GM18909 (cell line): ENCODE measurements around the gene SDC1.

Experiments
- ATAC-seq: cut with Tn5 transposase; IDR thresholded peaks from one replicate; pipeline ENCODE4 v1.9.1; 2021; ENCODE audit warnings: mild to moderate bottlenecking; ENCODE audit not compliant: unreplicated experiment, poor library complexity

Gene SDC1

DNA sequence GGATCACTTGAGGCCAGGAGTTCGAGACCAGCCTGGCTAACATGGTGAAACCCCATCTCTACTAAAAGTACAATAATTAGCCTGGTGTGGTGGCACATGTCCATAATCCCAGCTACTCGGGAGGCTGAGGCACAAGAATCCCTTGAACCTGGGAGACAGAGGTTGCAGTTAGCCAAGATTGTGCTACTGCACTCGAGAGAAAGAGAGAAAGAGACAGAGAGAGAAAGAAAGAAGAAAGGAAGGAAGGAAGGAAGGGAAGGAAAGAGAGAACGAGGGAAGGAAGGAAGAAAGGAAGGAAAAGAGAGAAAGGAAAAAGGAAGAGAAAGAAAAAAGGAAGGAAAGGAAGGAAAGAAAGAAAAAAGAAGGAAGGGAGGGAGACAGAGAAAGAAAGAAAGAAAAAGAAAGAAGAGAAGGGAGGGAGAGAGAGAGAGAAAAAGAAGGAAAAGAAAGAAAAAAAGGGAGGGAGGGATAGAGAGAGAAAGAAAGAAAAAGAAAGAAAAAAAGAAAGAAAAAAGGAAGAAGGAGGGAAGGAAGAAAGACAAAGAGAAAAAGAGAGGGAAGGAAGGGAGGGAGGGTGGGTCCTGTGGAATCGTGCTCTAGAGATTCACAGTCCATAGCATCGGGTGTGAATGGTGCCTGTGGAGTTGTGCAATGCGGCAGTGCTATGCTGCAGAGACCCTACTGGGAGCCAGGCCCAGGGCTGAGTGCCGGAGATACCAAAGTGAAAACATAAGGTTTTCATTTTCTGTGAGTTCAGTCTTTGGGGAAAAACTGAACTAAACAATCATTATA lies 4.6 kb upstream of the SDC1 start:
- no peak for ATAC-seq

DNA sequence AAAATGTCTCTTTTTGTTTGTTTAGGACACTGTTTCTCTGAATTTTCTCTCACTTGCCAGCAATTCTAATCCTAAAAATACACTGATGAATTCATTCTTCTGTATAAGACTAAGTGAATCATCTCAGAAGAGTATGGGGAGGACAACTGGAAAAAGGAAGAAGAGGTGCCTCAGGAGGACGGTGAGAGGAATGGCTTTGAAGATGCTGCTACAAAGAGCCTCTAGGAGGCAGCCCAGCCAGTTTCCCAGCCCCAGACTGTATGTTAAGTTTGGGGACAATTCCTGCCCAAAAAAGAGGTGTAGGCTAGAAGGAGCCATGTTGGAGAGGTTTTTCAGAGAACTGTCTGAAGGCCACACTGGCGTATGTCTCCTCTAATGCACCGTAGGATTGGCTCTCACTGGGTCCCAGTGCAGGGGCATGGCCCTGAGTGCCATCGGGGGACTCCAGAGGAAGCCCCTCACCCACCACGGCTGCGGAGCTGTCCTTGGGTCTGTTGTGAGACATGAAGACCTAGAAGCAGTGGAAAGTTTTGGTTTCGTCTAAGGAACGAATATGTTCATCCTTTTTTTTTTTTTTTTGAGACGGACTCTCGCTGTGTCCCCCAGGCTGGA lies 3.1 kb upstream of the SDC1 start:
- ATAC-seq = no peak

DNA sequence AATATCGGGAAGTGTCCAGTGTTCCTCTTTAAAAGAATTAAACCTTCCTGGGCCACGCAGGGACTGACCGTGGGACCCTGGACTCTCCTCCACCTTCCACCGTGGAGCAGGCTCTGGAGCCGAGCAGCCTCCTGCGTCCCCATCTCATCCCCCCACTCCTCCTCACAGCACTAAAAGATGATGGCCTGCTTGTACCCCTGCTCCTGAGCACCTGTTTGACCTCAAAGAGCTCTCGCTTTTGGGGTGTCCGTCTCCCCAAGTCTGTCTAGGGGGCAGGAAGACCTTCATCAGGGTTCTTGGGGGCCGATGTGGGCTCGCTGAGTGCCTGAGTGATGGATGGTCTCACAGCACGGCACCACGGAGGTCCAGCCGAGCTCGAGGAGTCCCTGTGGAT lies 1.2 kb upstream of the SDC1 start:
- ATAC-seq = no peak

DNA sequence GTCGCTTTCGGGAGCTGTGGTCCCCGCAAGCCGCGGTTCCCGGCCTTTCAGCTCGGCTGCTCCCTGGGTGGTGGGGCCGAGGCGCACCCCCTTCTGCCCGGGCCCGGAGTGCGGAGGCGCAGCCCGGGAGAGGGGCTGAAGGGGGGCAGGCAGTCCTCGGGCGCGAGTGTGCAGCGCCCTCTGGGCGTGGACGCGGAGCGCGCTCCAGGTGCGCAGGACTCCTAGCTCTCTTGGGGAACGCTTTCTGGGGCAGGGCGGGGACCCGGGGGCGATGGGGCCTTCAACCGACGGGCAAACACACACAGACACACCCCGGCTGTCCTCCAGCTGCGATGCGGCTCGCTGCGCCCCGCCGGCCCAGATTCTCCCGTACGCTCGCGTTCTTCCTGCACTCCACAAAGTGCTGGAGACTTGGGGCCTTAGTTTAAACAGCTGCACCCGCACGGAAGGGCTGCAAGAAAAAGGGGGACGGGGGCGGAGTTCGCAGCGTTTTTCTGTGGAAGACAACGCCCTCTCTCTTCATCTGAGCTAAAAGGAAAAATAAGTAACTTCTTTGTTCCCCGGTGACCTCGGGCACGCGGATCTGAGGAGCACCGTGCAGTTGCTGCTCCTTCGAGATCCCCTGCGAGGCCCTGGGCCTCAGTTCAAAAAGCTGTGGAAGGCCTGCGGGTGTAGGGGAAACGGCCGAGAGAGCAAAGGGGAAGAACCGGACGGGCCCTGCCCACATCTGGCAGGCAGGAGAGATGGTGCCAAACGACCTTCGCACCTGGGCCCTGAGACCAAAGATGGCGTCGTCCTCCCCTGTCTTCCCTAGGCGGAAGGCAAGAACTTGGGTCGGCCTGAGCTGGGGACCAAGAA lies 593 bp upstream of the SDC1 start:
- peak; percentile 71 for ATAC-seq

DNA sequence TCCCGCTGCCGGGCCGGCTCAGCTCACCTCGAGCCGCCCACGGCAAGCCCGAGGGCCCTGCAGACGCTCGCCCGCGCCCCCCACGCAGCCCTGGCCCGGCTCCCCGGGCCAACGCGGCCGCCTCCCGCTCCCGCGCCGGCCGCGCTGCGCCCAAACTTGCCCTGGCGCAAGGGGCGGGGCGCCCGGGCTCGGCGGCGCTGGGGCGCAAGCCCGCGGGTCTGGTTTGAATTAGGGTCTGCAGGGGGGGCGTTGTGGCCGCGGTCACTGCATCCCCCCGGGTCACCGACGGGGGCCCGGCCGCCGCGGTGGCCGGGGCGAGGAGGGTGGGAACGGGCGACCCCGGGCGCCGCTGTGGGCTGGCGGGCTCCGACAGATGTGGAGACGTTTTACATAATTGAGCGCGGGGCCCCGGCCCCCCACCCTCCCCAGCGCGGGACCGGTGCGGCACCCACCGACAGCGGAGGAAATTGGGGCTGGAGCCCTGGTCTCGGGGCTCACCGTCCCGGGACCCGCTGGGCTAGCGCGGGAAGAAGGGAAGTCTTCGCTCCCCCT lies 690 bp downstream of the SDC1 start:
- ATAC-seq = no peak

DNA sequence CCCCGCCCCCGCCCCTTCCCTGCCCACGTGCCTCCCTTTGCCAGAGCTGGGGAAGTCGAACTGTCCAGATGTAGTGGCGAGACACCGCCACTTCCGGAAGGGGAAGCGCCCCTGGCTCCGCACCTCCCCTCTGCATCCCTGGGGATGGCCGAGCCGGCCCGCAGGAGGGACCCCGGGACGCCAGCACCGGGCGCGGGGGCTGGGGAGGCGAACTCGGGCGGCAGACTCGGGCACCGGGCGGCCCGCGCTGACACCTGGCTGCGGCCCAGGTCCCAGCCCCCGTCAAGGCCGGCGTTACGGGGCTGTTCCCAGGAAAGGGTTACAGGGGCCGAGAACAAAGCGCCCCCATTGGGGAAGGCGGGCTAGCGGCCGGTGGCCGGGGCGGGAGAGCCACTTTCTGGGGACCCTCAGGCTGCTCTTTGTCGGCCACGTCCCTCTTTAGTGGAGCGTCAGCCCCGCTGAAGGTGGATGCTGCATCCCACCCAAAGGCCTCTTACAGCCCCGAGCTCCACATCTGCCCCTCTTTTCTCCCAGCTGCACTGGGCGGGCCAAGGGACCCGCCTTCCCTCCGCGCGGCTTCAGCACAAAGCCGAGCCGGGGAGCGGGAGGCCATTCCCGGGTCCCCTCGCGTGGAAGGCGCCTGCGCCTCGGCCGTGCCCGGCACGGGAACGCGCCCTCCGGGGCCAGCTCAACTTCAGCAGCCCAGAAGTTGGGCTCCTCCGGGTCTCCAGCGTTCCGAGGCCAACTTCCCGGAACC lies 1.3 kb downstream of the SDC1 start:
- no peak for ATAC-seq

DNA sequence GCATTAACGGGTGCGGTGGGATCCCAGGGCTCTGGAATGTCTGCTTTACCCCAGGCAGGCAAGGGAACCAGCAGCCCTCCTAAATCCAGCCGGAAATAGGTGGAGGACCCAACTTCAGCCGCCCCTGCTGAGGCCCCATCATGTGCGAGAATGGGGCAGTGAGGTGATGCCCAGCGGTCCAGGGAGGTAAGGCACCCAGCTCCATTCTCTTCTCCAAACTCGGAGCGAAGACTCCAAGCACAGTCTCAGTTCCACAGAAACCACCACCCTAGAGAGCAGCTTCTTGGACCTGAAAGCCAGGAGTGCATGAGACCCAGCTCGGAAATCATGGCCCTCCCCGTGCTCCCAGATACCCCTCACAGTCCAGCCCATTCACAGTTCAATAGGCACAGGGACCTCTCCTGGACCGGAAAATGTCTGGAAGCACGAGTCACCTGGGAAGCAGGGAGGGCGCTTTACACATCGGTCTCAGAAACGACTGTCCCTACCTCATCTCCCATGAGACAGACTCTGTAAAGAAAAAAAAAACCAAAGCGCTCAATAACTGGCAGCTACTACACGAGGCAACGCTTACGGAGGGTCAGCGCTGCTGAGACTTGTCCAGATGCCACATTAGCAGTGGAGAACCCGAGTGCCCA lies 2.0 kb downstream of the SDC1 start:
- no peak for ATAC-seq

DNA sequence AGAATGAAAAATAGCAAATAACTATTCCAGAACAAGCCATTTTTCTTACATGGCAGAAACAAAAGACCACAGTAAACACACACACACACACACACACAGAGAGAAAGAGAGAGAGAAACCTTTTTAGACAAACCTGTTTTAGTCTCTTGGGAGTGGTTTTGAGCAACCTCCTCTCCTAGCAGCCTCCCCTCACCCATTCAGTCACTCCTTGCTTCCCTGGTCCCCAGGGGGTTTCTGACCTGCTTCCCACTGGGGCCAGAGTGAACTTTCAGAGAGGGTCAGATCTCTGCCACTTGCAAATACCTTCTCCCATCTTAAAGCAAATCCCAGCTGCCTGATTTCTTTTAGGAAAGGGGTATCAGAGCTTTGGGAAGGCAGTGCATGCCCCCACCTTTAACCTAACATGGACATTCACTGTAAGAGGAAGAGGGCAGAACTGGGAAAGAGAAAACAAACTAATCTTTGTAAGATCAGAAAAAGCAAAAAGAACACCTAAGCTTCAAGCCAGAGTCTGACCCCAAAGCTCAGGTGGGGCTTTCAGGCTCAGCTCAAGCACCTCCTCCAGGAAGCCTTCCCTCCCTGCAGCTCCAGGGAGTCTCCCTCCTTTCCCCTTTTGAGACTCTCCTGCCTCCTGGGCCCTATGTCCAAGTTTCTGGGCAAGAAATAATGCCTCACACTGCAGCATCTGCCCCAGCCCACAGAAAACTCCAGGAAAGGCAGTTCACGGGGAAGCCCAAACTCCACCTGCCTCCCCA lies 2.7 kb downstream of the SDC1 start:
- ATAC-seq = no peak

DNA sequence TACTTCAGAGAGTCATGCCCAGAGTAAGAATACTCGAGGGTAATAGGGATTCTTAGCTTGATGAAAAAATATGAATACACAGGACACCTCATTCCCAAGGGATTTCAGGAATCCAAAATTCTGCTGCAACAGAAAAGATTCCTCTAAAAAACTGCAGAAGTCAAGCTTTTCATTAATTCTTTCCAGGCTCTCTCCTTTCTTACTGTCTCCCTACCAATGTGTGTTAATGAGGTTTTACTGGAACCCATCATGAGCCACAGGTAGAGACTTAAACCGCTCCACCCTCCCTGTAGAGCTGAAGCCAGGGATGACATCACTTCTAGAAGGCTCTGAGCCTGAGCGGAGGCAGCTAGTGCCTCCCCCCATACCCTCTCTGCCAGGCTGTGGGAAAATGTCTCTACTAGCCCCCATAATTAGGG lies 3.4 kb downstream of the SDC1 start:
- no peak for ATAC-seq

DNA sequence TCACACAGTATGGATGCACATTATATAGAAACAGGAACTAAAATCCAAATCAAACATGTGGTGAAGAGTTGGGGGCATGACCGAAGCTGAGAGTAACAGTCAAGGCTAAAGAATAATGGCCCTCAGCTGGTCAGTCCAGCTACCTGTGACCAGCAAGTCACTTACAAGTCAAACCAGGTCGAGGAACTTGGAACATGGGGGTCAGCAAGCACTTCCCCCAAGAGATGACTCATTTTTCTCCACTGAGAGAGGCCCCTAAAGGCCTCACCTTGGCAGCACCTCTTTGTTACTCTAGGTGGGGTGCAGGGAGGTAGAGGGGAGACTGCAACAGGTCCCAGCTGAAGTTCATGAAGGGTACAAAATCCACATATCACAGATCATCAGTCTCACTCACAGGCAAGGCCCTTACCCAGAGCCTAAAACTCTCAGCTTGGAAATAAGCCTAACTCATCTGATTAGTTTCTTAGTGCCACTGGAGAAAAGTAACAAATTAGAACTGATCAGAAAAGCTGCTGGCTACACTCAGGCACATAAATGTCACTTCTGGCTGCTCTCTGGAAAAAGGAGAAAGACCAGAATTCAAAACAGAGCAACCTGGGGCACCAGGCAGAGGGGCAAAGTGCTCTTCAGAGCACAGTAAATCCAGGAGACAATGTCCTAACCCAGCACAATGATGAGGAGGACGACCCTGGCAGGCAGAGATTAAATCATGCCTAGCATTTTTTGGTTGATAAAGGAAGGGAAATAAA lies 4.0 kb downstream of the SDC1 start:
- ATAC-seq = no peak

DNA sequence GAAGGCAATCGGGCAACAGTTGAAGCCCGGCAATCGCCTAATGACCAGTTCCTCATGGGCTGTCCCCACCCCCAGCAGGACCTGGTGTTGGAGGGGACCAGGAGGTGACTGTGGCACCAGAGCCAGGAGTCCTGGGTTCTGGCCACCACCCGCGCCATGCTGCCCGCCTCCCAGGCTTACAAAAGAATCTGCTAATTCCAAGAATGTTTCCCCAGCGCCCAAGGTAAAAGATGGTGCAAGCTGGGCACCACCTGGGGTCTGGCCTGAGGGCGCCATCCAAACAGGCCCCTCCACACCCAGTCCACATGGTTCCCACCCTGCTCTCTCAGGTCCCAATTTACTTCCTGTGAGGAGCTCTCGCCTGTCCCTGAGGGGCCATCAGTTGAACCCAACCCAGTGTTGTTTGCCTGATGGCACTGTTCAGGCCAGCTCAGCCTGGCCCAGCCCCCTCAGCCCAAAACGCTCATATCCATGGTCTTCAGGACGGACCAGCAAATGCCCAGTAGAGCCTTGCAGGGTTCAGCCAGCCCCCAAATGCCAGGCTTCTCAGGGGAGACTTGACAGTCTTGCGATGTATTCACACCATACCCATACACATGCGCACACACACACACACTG lies 5.1 kb downstream of the SDC1 start:
- no peak for ATAC-seq

DNA sequence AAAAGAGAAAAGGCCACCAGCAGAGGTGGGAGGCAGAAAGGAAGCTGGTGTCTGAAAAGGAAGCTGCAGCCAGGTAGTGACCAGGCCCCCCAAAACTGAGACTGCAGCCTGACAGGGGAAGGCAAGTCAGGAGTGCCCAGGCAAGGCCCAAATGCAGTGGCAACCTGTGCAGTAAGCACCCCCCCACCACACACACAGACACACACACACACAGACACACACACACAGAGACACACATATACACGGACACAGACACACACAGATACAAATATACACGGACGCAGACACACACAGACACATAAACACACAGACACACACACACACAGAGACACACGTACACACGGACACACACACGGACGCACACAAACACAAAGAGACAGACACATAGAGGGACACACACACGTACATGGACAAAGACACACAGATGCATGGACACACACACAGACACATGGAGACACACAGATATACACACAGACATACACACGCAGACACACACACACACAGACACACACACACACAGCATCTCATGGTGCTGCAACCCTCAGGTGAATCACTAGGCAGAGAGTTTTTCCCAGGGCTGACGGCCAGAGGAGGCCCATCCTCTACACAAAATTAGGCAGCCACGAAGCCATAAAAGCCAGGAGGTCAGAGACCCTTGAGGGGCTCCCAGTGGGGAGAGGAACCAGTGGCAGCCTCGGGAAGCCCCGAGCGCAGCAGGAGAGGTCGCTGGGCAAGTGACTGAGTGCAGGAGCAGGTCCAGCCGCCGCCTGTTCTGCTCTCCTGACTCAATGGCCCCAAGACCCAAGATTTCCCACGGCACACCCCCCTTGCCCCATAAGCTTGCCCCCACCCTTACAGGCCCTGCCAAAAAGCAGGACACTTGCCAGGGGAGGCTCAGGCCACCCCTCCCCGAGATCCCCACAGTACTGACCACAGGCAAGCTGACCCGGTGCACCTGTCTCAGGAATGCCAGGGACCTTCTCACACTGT lies 6.3 kb downstream of the SDC1 start:
- no peak for ATAC-seq

DNA sequence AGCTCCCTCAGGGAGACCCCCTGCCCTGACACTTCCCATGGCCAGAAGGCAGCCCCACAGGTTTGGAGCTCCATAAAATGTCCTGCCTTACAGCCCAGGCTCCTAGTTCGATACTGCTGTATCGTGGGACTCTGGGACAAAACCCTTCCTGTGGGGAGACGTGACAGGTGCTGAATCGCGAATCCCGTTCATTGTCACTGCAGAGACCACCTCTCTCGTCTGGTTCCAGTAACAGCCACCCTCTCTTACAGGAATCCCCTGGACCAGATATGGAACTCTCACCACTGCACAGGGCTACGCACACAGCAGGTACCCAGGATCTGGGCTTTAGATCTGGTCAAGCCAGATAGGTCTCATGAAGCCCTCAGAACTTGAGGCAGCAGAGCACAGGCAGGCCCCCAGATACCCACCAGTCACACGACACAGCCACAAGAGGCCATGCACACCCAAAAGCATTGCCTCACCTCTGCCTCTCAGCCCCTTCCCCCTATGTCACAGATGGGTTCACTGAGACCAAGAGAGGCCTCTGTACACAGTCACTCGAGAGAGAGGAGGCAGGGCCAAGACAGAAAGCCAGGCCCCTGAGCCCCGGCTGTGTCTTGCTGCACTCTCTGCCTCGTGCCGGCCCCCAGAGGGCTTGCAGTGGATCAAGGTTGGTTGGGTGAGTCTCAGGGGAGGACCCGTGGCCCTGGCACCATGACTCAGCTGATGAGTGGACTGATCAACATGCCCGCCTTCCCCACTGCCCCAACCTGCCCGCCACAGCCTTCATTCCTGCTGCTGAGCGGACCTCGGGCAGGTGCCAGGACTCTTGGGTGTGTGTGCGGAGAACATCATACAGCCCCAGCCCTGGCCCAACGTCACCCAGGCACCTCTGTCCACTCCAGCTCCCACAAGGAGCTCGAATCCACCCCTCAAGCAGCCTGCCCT lies 7.6 kb downstream of the SDC1 start:
- ATAC-seq = no peak

DNA sequence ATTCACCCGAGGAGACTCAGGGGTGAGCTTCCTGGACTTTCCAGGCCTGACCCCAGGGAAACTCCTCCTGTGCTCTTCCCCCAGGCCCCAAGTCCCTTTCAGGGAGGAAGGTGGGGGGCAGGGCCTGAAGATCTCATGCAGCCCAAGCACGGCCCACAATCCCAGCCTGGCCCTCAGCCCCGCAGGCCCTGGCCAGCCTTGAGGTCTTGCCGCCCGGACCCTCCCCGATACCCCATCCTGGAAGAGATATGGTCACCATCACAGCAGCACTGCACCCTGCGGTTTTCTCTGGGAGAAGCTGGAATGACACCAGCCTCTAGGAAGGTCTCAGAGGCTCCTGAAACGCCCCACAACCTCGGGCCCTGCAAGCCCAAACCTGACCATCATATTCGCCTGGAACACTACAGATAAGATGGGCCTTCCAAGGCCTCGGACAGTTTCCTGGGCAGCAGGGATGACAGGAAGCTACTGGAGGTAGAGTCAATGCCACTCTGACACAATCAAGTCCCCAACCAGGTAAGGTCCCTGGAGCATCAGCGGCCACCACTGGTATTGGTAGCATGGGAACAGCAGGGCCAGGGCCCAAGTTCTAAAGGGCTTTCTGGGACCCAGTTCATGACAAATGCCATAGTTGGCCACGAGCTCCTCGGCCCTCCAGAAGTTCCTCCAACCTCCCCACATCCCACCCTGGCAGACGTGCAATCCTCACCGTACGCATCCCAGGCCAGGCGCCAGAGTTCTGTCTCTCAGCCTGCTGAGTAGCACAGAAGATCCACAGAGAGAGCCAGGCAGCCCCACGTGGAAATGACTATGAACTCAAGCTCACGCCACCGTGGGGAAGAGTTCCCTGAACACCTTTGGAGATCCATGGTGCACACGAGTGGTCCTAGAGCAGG lies 8.6 kb downstream of the SDC1 start:
- no peak for ATAC-seq
